Naive thymus-derived CD8-positive, alpha-beta T cell (primary cell): ENCODE results near the gene ITGA1. TPM values are rescaled to one million over a fixed set of nuclear protein-coding genes. Genes with fewer than 3 reads are reported as not detected.
"Not testable (repeated sequence)": the region's sequence is repeated elsewhere in the genome, so short reads cannot be mapped to it uniquely, and the experiment has no call there.

Experiments
- ATAC-seq, 2 donors: fragments of 150-1000 bp; cut with Tn5 transposase in 1 of 2; sonication (Bioruptor Pico), chemical (Tn5 transposase) in 1 of 2; 1 replicate in 1 of 2; 2 replicates in 1 of 2; pipeline ENCODE4 v1.10.0; 2021; ENCODE audit warnings: mild to moderate bottlenecking in 2 of 2, moderate library complexity in 2 of 2
- POLR2A ChIA-PET: fragments of 350-600 bp; sonication (Branson Sonifier 250); formaldehyde crosslinking; loops from one replicate; lab custom pipeline; 2021; ENCODE audit warnings: antibody characterized with exemption; lab: Charles Lee
- DNase-seq, 10 donors: peaks; one replicate each; pipeline versions ENCODE4 v3.0.0 to v3.0.0-alpha.2; 2020 to 2022
- H3K27ac Mint-ChIP-seq, 10 donors: one replicate each; pipeline ENCODE4 v1.8.0; 2020 to 2022; ENCODE audit warnings: mild to moderate bottlenecking in 10 of 10, mixed read lengths in 10 of 10, moderate library complexity in 4 of 10, inconsistent platforms in 1 of 10
- H3K27me3 Mint-ChIP-seq, 5 donors: one replicate each; pipeline ENCODE4 v1.8.0; 2021 to 2022; ENCODE audit warnings: mixed read lengths in 5 of 5
- H3K36me3 Mint-ChIP-seq, 3 donors: one replicate each; pipeline ENCODE4 v1.8.0; 2020 to 2022; ENCODE audit warnings: mixed read lengths in 3 of 3, mild to moderate bottlenecking in 2 of 3, inconsistent platforms in 1 of 3
- H3K4me1 Mint-ChIP-seq, 4 donors: one replicate each; pipeline ENCODE4 v1.8.0; 2021 to 2022; ENCODE audit warnings: mixed read lengths in 4 of 4
- H3K4me3 Mint-ChIP-seq, 10 donors: one replicate each; pipeline ENCODE4 v1.8.0; 2020 to 2022; ENCODE audit warnings: mild to moderate bottlenecking in 10 of 10, mixed read lengths in 10 of 10, moderate library complexity in 6 of 10, inconsistent platforms in 1 of 10
- H3K9me3 Mint-ChIP-seq, 9 donors: one replicate each; pipeline ENCODE4 v1.8.0; 2020 to 2022; ENCODE audit warnings: mixed read lengths in 9 of 9, mild to moderate bottlenecking in 3 of 9, inconsistent platforms in 1 of 9, moderate library complexity in 1 of 9
- polyA plus RNA-seq, 3 donors: library from polyadenylated mRNA; unstranded; fragments of 300-500 nt; fragmentation: Illumina TruSeq; gene quantifications; one replicate each; pipeline ENCODE4 v1.2.3, GENCODE V29; 2021
- total RNA-seq, 8 experiments: library from RNA in 2 of 8; stranded (reverse) in 2 of 8; gene quantifications; one replicate each; pipeline ENCODE4 v1.2.3 and lab custom pipeline; 2021 to 2026

The ITGA1 gene
- total and polyA plus RNA-seq, 5 experiments from 2014 or later: 0.27 to 4.6 (median 1.1) TPM

GRCh38 chr5:52804387-52804791 is 16.7 kb downstream of the ITGA1 start:
- Mint-ChIP-seq H3K9me3 (no peaks in the 10 kb centered on the region), H3K36me3 (peaks cover 3 to 26% (median 4%) of the 10 kb centered on the region in 3 donors), H3K27ac (peak overlapping the region in 2 of 10 donors; percentile 20 to 68), H3K27me3 (no peaks in the 10 kb centered on the region), H3K4me1 (peaks cover 27 to 53% (median 47%) of the 10 kb centered on the region in 4 donors), H3K4me3 (no peak overlapping the region)
- DNase-seq: no peak
- POLR2A ChIA-PET: no interaction called here
- ATAC-seq: no peak

DNA sequence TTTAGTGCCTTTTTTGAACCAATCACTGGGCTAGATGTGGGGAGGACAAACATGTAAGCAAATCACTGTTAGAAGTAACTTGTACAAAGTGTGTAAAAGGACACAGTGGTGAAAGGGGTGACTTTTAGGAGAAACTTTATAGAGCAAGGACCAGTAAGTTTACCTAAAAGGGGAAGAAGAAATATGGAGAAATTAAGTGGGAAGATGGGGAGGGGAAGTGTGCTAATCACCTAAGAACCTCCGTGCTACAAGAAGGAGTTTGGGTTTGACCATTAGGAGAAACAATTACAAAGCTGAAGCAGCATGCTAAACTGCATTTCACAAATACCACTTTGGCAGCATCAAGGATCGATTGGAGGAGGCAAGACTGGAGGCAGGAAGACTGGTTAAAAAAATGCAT is 17.3 kb downstream of the ITGA1 start:
- H3K9me3 Mint-ChIP-seq: no peaks in the 10 kb centered on the region
- H3K4me1 Mint-ChIP-seq: peaks cover 25 to 50% (median 41%) of the 10 kb centered on the region in 4 donors
- ATAC-seq (no peak), DNase-seq (no peak)
- H3K27ac Mint-ChIP-seq: peak overlapping the region in 1 of 10 donors; percentile 2
- H3K4me3 Mint-ChIP-seq: no peak overlapping the region
- POLR2A ChIA-PET: no interaction called here
- H3K27me3 Mint-ChIP-seq: no peaks in the 10 kb centered on the region
- peaks cover 3 to 26% (median 4%) of the 10 kb centered on the region in 3 donors for H3K36me3 Mint-ChIP-seq

- H3K27ac Mint-ChIP-seq: no peak overlapping the region
- H3K4me3 Mint-ChIP-seq: no peak overlapping the region
- no peaks in the 10 kb centered on the region for H3K27me3 Mint-ChIP-seq
- ATAC-seq (no peak), DNase-seq (no peak)
- peaks cover 21 to 46% (median 36%) of the 10 kb centered on the region in 4 donors for H3K4me1 Mint-ChIP-seq
- no peaks in the 10 kb centered on the region for H3K9me3 Mint-ChIP-seq
- POLR2A ChIA-PET: no interaction called here
- H3K36me3 Mint-ChIP-seq: peaks cover 3 to 26% (median 4%) of the 10 kb centered on the region in 3 donors
These were observed 17.9 kb downstream of the ITGA1 start for GRCh38 chr5:52805615-52806014.

DNA sequence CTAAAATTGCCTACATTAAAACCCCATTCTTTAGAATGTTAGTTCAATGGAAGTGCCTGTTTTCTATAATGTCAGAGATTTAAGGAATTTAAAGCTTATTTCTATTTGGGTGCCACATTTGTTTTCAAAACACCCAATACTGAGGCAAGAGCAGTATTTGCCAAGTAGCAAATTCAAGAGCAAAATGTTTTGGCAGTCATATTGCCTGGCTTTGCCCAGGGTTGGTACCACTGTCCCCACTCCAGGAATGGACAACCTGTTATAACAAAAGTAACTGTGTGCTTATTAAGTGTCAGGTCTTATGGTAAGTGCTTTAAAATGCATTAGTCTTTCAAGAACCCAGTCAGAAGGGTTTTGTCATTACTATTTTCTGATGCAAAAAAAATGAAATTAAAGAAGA is 19.3 kb downstream of the ITGA1 start:
- ATAC-seq (no peak), DNase-seq (no peak)
- Mint-ChIP-seq H3K4me1 (peaks cover 12 to 32% (median 23%) of the 10 kb centered on the region in 4 donors), H3K36me3 (peaks cover 2 to 22% (median 4%) of the 10 kb centered on the region in 3 donors), H3K9me3 (no peaks in the 10 kb centered on the region), H3K27ac (no peak overlapping the region), H3K4me3 (no peak overlapping the region), H3K27me3 (no peaks in the 10 kb centered on the region)
- POLR2A ChIA-PET: no interaction called here

GRCh38 chr5:52807723-52808122 is 20.0 kb downstream of the ITGA1 start:
- H3K4me3 Mint-ChIP-seq: no peak overlapping the region
- no peaks in the 10 kb centered on the region for H3K27me3 Mint-ChIP-seq
- H3K4me1 Mint-ChIP-seq: peaks cover 12 to 27% (median 21%) of the 10 kb centered on the region in 4 donors
- POLR2A ChIA-PET: no interaction called here
- H3K9me3 Mint-ChIP-seq: no peaks in the 10 kb centered on the region
- H3K27ac Mint-ChIP-seq: no peak overlapping the region
- peaks cover 2 to 22% (median 4%) of the 10 kb centered on the region in 3 donors for H3K36me3 Mint-ChIP-seq
- DNase-seq (no peak), ATAC-seq (no peak)

DNA sequence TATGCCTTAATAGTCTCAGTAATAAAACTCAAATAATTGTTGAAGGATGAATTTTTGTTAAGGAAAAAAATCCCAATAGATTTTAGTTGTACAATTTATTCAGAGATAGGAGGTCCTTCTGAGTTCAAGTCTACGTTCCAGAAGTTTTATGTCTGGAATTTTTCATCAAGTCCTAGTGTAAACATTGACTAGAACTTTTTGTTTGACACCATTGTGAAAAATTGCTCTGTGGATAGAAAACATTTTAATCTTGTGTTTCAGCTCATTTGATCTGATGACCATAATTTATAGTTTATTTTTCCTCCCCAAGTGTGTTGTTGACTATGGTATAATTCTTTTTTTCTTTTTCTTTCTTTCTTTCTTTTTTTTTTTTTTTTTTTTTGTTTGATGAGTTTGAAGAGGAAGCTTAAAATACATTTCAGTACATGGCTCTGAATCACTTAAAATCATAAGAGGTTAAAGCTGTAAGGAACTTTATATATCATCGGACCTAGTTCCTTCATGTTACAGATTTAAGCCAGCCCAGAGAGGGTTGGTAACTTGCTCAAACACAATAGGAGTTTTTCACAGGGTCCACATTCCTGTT is 20.7 kb downstream of the ITGA1 start:
- Mint-ChIP-seq H3K36me3 (peaks cover under 1 to 18% (median 4%) of the 10 kb centered on the region in 3 donors), H3K4me3 (no peak overlapping the region), H3K9me3 (no peaks in the 10 kb centered on the region), H3K4me1 (peaks cover 10 to 22% (median 16%) of the 10 kb centered on the region in 4 donors), H3K27ac (no peak overlapping the region), H3K27me3 (no peaks in the 10 kb centered on the region)
- DNase-seq (no peak), ATAC-seq (no peak)
- POLR2A ChIA-PET: no interaction called here

- no peak overlapping the region for H3K27ac Mint-ChIP-seq
- no peaks in the 10 kb centered on the region for H3K9me3 Mint-ChIP-seq
- H3K4me1 Mint-ChIP-seq: peaks cover 4 to 12% (median 6%) of the 10 kb centered on the region in 4 donors
- no peaks in the 10 kb centered on the region for H3K27me3 Mint-ChIP-seq
- no peak for ATAC-seq
- no peak overlapping the region for H3K4me3 Mint-ChIP-seq
- peaks cover 0 to 9% (median 4%) of the 10 kb centered on the region in 3 donors for H3K36me3 Mint-ChIP-seq
- POLR2A ChIA-PET: no interaction called here
- DNase-seq: no peak
These were observed 22.2 kb downstream of the ITGA1 start for GRCh38 chr5:52809884-52810283.

GRCh38 chr5:52810426-52810825 is 22.7 kb downstream of the ITGA1 start:
- Mint-ChIP-seq H3K27ac (no peak overlapping the region), H3K27me3 (no peaks in the 10 kb centered on the region), H3K4me3 (no peak overlapping the region), H3K9me3 (no peaks in the 10 kb centered on the region), H3K36me3 (peaks cover 0 to 3% (median 0%) of the 10 kb centered on the region in 3 donors), H3K4me1 (peaks cover 0 to 7% (median under 1%) of the 10 kb centered on the region in 4 donors)
- no peak for ATAC-seq
- DNase-seq: no peak
- POLR2A ChIA-PET: no interaction called here

- peaks cover 0 to 4% (median under 1%) of the 10 kb centered on the region in 4 donors for H3K4me1 Mint-ChIP-seq
- DNase-seq: no peak
- no peak overlapping the region for H3K4me3 Mint-ChIP-seq
- no peaks in the 10 kb centered on the region for H3K27me3 Mint-ChIP-seq
- ATAC-seq: no peak
- no peaks in the 10 kb centered on the region for H3K36me3 Mint-ChIP-seq
- H3K9me3 Mint-ChIP-seq: no peaks in the 10 kb centered on the region
- POLR2A ChIA-PET: no interaction called here
- no peak overlapping the region for H3K27ac Mint-ChIP-seq
These were observed 23.5 kb downstream of the ITGA1 start for GRCh38 chr5:52811067-52811749.

- POLR2A ChIA-PET: no interaction called here
- H3K27ac Mint-ChIP-seq: no peak overlapping the region
These were observed 26.8 kb downstream of the ITGA1 start for GRCh38 chr5:52814352-52815148.

GRCh38 chr5:52817818-52818217 is 30.1 kb downstream of the ITGA1 start:
- Mint-ChIP-seq H3K4me3 (no peak overlapping the region), H3K4me1 (no peaks in the 10 kb centered on the region), H3K27ac (no peak overlapping the region), H3K36me3 (no peaks in the 10 kb centered on the region), H3K27me3 (no peaks in the 10 kb centered on the region), H3K9me3 (no peaks in the 10 kb centered on the region)
- POLR2A ChIA-PET: no interaction called here
- no peak for DNase-seq
- no peak for ATAC-seq

More at GRCh38 chr5:52814352-52815148, 26.8 kb downstream of the ITGA1 start:
- H3K27me3 Mint-ChIP-seq: no peaks in the 10 kb centered on the region
- DNase-seq (no peak), ATAC-seq (no peak)
- H3K9me3 Mint-ChIP-seq: no peaks in the 10 kb centered on the region
- no peaks in the 10 kb centered on the region for H3K36me3 Mint-ChIP-seq
- H3K4me3 Mint-ChIP-seq: no peak overlapping the region
- H3K4me1 Mint-ChIP-seq: peaks cover 0 to 4% (median 0%) of the 10 kb centered on the region in 4 donors

DNA sequence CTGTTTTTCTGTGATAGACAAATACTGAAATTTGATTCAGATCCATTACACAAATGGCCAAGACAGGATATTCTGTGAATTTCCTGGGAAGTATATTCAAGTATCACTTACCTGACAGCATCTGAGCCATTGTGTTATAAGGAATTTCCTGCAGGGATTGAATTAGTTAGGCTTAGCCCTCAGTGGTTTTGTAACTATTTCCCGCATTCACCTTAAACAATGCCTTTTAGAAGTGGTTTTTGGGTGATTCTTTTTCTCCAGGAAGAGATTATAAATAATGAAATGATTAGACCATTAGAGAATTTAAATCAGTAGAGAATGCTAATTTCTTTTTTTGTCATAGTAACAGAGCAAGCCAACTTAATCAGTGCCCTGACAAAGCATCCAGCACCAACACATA is 30.6 kb downstream of the ITGA1 start:
- no peak overlapping the region for H3K27ac Mint-ChIP-seq
- no peaks in the 10 kb centered on the region for H3K36me3 Mint-ChIP-seq
- no peak for DNase-seq
- POLR2A ChIA-PET: no interaction called here
- H3K4me3 Mint-ChIP-seq: no peak overlapping the region
- H3K9me3 Mint-ChIP-seq: no peaks in the 10 kb centered on the region
- no peak for ATAC-seq
- H3K4me1 Mint-ChIP-seq: no peaks in the 10 kb centered on the region
- H3K27me3 Mint-ChIP-seq: no peaks in the 10 kb centered on the region

DNA sequence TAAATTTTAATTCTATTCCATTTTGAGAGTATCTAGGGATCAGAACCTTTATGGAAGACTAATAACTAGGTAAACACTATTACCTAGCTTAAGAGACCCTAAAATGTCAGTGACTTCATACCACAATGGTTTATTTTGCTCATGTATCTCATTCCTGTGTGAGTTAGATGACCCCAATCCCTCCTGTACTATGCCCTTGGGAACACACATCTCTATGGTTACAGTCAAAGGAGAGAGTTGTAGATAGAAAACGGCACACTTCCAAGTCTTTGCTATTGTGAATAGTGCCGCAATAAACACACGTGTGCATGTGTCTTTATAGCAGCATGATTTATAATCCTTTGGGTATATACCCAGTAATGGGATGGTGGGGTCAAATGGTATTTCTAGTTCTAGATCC is 31.1 kb downstream of the ITGA1 start:
- H3K27me3 Mint-ChIP-seq, DNase-seq, H3K4me3 Mint-ChIP-seq, POLR2A ChIA-PET, H3K27ac Mint-ChIP-seq, H3K36me3 Mint-ChIP-seq, H3K4me1 Mint-ChIP-seq, H3K9me3 Mint-ChIP-seq, ATAC-seq: not testable (repeated sequence)
